Activated CD8-positive, alpha-beta memory T cell treated with anti-CD3 and anti-CD28 coated beads, Interleukin-2, amount 10 ng/mL, durations not matched to agents 7 days and 5 days (primary cell): ENCODE results near the gene BLM. TPM values are rescaled to one million over a fixed set of nuclear protein-coding genes. Genes with fewer than 3 reads are reported as not detected.
"Not testable (repeated sequence)": the region's sequence is repeated elsewhere in the genome, so short reads cannot be mapped to it uniquely, and the experiment has no call there.

Experiments used
- ATAC-seq: fragments of 150-1000 bp; cut with Tn5 transposase; one replicate; pipeline ENCODE4 v1.10.0; 2021; ENCODE audit warnings: moderate library complexity
- CTCF ChIA-PET: fragments of 350-600 bp; sonication (Branson Sonifier 250); formaldehyde crosslinking; loops from one replicate; lab custom pipeline; 2021; ENCODE audit warnings: antibody characterized with exemption; lab: Charles Lee
- DNase-seq: peaks from one replicate; pipeline ENCODE4 v3.0.0-alpha.2; 2020
- H3K27ac Mint-ChIP-seq: one replicate; pipeline ENCODE4 v1.8.0; 2021; ENCODE audit warnings: mild to moderate bottlenecking, mixed read lengths
- H3K27me3 Mint-ChIP-seq: one replicate; pipeline ENCODE4 v1.8.0; 2021; ENCODE audit warnings: mixed read lengths
- H3K36me3 Mint-ChIP-seq: one replicate; pipeline ENCODE4 v1.8.0; 2021; ENCODE audit warnings: mild to moderate bottlenecking, mixed read lengths
- H3K4me1 Mint-ChIP-seq: one replicate; pipeline ENCODE4 v1.8.0; 2021; ENCODE audit warnings: mixed read lengths
- H3K4me3 Mint-ChIP-seq: one replicate; pipeline ENCODE4 v1.8.0; 2021; ENCODE audit warnings: mild to moderate bottlenecking, moderate library complexity, mixed read lengths
- H3K9me3 Mint-ChIP-seq: one replicate; pipeline ENCODE4 v1.8.0; 2022; ENCODE audit warnings: low read depth, mixed read lengths
- total RNA-seq, 2 experiments: library from RNA; stranded (reverse); gene quantifications; one replicate each; pipeline ENCODE4 v1.2.3, GENCODE V29; 2021

The BLM gene
- 10 to 100 TPM; 83.4 to 92.7 TPM for total RNA-seq

- CTCF ChIA-PET: interaction anchor here (0.6 to 3.8 kb wide), 19 partner anchors 10 to 239 kb away, joined by 3 to 29 read pairs (median 4); partner anchors contain the start of genes HDDC3, MAN2A2 and UNC45A
- no peaks in the 10 kb centered on the region for H3K9me3 Mint-ChIP-seq
- ATAC-seq (peak; percentile 99), DNase-seq (peak; percentile 98)
- H3K36me3 Mint-ChIP-seq: peaks cover 21% of the 10 kb centered on the region
- H3K4me3 Mint-ChIP-seq: peak within 1 kb of the TSS; percentile 80
- H3K27ac Mint-ChIP-seq: peak within 1 kb of the TSS; percentile 95
- H3K27me3 Mint-ChIP-seq: no peaks in the 10 kb centered on the region
- H3K4me1 Mint-ChIP-seq: peaks cover 27% of the 10 kb centered on the region
Measured at GRCh38 chr15:90716976-90717821, at the start of gene BLM. TSS of gene BLM (plus strand) at chr15:90717346. CDS start at chr15:90747393, 30,047 bp downstream.

GRCh38 chr15:90667755-90668345, 49.3 kb upstream of the BLM start:
- not testable (repeated sequence) for DNase-seq, H3K27ac Mint-ChIP-seq, H3K27me3 Mint-ChIP-seq, H3K4me3 Mint-ChIP-seq, ATAC-seq, H3K9me3 Mint-ChIP-seq
- CTCF ChIA-PET: interaction anchor here (1.5 to 6.5 kb wide), 2 partner anchors 10 to 18 kb away, joined by 5 to 32 read pairs; no protein-coding TSS in a partner anchor
- peaks cover 40% of the 10 kb centered on the region for H3K4me1 Mint-ChIP-seq
- H3K36me3 Mint-ChIP-seq: peaks cover 22% of the 10 kb centered on the region

- not testable (repeated sequence) for ATAC-seq, H3K27me3 Mint-ChIP-seq, H3K4me3 Mint-ChIP-seq, DNase-seq, H3K9me3 Mint-ChIP-seq, H3K36me3 Mint-ChIP-seq, H3K27ac Mint-ChIP-seq
- peaks cover 24% of the 10 kb centered on the region for H3K4me1 Mint-ChIP-seq
- CTCF ChIA-PET: interaction anchor here (1.2 to 1.5 kb wide), 3 partner anchors 16 to 23 kb away, joined by 3 to 5 read pairs (median 3); no protein-coding TSS in a partner anchor
Measured at GRCh38 chr15:90670631-90671030, 46.5 kb upstream of the BLM start.

- Mint-ChIP-seq H3K4me3 (no peak overlapping the region), H3K27ac (no peak overlapping the region), H3K9me3 (no peaks in the 10 kb centered on the region), H3K27me3 (peaks cover 5% of the 10 kb centered on the region), H3K36me3 (peaks cover 6% of the 10 kb centered on the region), H3K4me1 (peaks cover 18% of the 10 kb centered on the region)
- ATAC-seq (no peak), DNase-seq (no peak)
- CTCF ChIA-PET: no interaction called here
Measured at GRCh38 chr15:90671216-90671615, 45.9 kb upstream of the BLM start.

- H3K9me3 Mint-ChIP-seq, CTCF ChIA-PET, DNase-seq, H3K4me3 Mint-ChIP-seq, ATAC-seq, H3K27me3 Mint-ChIP-seq, H3K27ac Mint-ChIP-seq: not testable (repeated sequence)
- Mint-ChIP-seq H3K36me3 (peaks cover 11% of the 10 kb centered on the region), H3K4me1 (peaks cover 20% of the 10 kb centered on the region)
Measured at GRCh38 chr15:90673357-90673756, 43.8 kb upstream of the BLM start.

- peaks cover 28% of the 10 kb centered on the region for H3K4me1 Mint-ChIP-seq
- peaks cover 5% of the 10 kb centered on the region for H3K27me3 Mint-ChIP-seq
- H3K36me3 Mint-ChIP-seq: peaks cover 13% of the 10 kb centered on the region
- peaks cover 2% of the 10 kb centered on the region for H3K9me3 Mint-ChIP-seq
- ATAC-seq: no peak
- no peak overlapping the region for H3K27ac Mint-ChIP-seq
- no peak for DNase-seq
- CTCF ChIA-PET: no interaction called here
- H3K4me3 Mint-ChIP-seq: no peak overlapping the region
Measured at GRCh38 chr15:90674476-90674875, 42.7 kb upstream of the BLM start.

- no peak for DNase-seq
- no peak overlapping the region for H3K27ac Mint-ChIP-seq
- peaks cover 30% of the 10 kb centered on the region for H3K4me1 Mint-ChIP-seq
- H3K27me3 Mint-ChIP-seq: peaks cover 5% of the 10 kb centered on the region
- H3K9me3 Mint-ChIP-seq: peaks cover 2% of the 10 kb centered on the region
- H3K36me3 Mint-ChIP-seq: peaks cover 9% of the 10 kb centered on the region
- no peak for ATAC-seq
- CTCF ChIA-PET: interaction anchor here (1.4 to 1.5 kb wide), 2 partner anchors 13 to 28 kb away, joined by 4 to 7 read pairs; no protein-coding TSS in a partner anchor
- H3K4me3 Mint-ChIP-seq: no peak overlapping the region
Measured at GRCh38 chr15:90675464-90675863, 41.7 kb upstream of the BLM start.

GRCh38 chr15:90677807-90678790, 39.0 kb upstream of the BLM start:
- ATAC-seq (peak; percentile 75), DNase-seq (no peak)
- Mint-ChIP-seq H3K4me3 (peak overlapping the region; percentile 46), H3K36me3 (peaks cover 9% of the 10 kb centered on the region), H3K27ac (peak overlapping the region; percentile 96), H3K4me1 (peaks cover 35% of the 10 kb centered on the region), H3K27me3 (no peaks in the 10 kb centered on the region), H3K9me3 (peaks cover 2% of the 10 kb centered on the region)
- CTCF ChIA-PET: interaction anchor here (0.5 to 3.3 kb wide), 11 partner anchors 8 to 590 kb away, joined by 3 to 32 read pairs (median 4); no protein-coding TSS in a partner anchor

GRCh38 chr15:90679959-90680358, 37.2 kb upstream of the BLM start:
- Mint-ChIP-seq H3K4me1 (peaks cover 44% of the 10 kb centered on the region), H3K36me3 (peaks cover 7% of the 10 kb centered on the region), H3K9me3 (peaks cover 2% of the 10 kb centered on the region), H3K27ac (peak overlapping the region; percentile 18), H3K4me3 (no peak overlapping the region), H3K27me3 (no peaks in the 10 kb centered on the region)
- DNase-seq (no peak), ATAC-seq (no peak)
- CTCF ChIA-PET: interaction anchor here (1.6 to 2.1 kb wide), 2 partner anchors 32 to 206 kb away, joined by 3 to 5 read pairs; no protein-coding TSS in a partner anchor

GRCh38 chr15:90680371-90680935, 36.7 kb upstream of the BLM start:
- Mint-ChIP-seq H3K27ac (no peak overlapping the region), H3K4me3 (no peak overlapping the region), H3K27me3 (no peaks in the 10 kb centered on the region), H3K4me1 (peaks cover 49% of the 10 kb centered on the region), H3K36me3 (peaks cover 9% of the 10 kb centered on the region), H3K9me3 (peaks cover 2% of the 10 kb centered on the region)
- CTCF ChIA-PET: interaction anchor here (2.1 kb wide), 1 partner anchor 33 kb away, joined by 5 read pairs; no protein-coding TSS in a partner anchor
- no peak for ATAC-seq
- no peak for DNase-seq

- DNase-seq (no peak), ATAC-seq (no peak)
- no peak overlapping the region for H3K27ac Mint-ChIP-seq
- no peak overlapping the region for H3K4me3 Mint-ChIP-seq
- peaks cover 54% of the 10 kb centered on the region for H3K4me1 Mint-ChIP-seq
- H3K36me3 Mint-ChIP-seq: peaks cover 10% of the 10 kb centered on the region
- H3K27me3 Mint-ChIP-seq: no peaks in the 10 kb centered on the region
- peaks cover 2% of the 10 kb centered on the region for H3K9me3 Mint-ChIP-seq
- CTCF ChIA-PET: interaction anchor here (2.1 kb wide), 1 partner anchor 33 kb away, joined by 5 read pairs; no protein-coding TSS in a partner anchor
Measured at GRCh38 chr15:90681056-90681455, 36.1 kb upstream of the BLM start.

- no peak for DNase-seq
- CTCF ChIA-PET: interaction anchor here (2.1 kb wide), 1 partner anchor 34 kb away, joined by 5 read pairs; no protein-coding TSS in a partner anchor
- no peak overlapping the region for H3K4me3 Mint-ChIP-seq
- H3K27ac Mint-ChIP-seq: no peak overlapping the region
- peaks cover 56% of the 10 kb centered on the region for H3K4me1 Mint-ChIP-seq
- H3K27me3 Mint-ChIP-seq: no peaks in the 10 kb centered on the region
- H3K36me3 Mint-ChIP-seq: peaks cover 8% of the 10 kb centered on the region
- ATAC-seq: no peak
- H3K9me3 Mint-ChIP-seq: peaks cover 2% of the 10 kb centered on the region
Measured at GRCh38 chr15:90681480-90681879, 35.7 kb upstream of the BLM start.
